B cell (primary cell): ENCODE data around the gene CCDC194. TPM values are rescaled to one million over a fixed set of nuclear protein-coding genes. Genes with fewer than 3 reads are reported as not detected.

Source experiments
- ATAC-seq: fragments of 200-7000 bp; cut with Tn5 transposase; one replicate; pipeline ENCODE4 v1.10.0; 2021; ENCODE audit warnings: low read depth, mild to moderate bottlenecking, moderate number of reproducible peaks, moderate library complexity
- CTCF ChIA-PET: fragments of 350-600 bp; sonication (Branson Sonifier 250); formaldehyde crosslinking; loops from one replicate; lab custom pipeline; 2021; ENCODE audit warnings: antibody characterized with exemption, inconsistent platforms; lab: Charles Lee
- POLR2A ChIA-PET: fragments of 350-600 bp; sonication (Branson Sonifier 250); formaldehyde crosslinking; loops from one replicate; lab custom pipeline; 2021; ENCODE audit warnings: antibody characterized with exemption; lab: Charles Lee
- DNase-seq: peaks from one replicate; pipeline ENCODE4 v3.0.0; 2013
- H2AFZ ChIP-seq: 2 replicates; pipeline ENCODE4 v1.6.1; 2012; ENCODE audit warnings: mild to moderate bottlenecking, low read depth, low read length; ENCODE audit not compliant: insufficient read depth, poor library complexity, severe bottlenecking
- H3K27ac ChIP-seq, 2 donors: 1 replicate in 1 of 2; 2 replicates in 1 of 2; pipeline ENCODE4 v1.5.1; 2012 to 2013; ENCODE audit warnings: low read length in 2 of 2, mild to moderate bottlenecking in 2 of 2, moderate library complexity in 1 of 2
- H3K27me3 ChIP-seq, 4 experiments: fragments of 200-600 bp in 1 of 4; sonication (generic) in 1 of 4; replicated peaks in 1 of 4; 1 replicate in 2 of 4; 2 replicates in 2 of 4; pipeline versions ENCODE4 v1.6.1 to v1.7.0; 2013 to 2016; ENCODE audit warnings: low read length in 3 of 4, mild to moderate bottlenecking in 2 of 4, mixed read lengths in 1 of 4, moderate library complexity in 1 of 4; ENCODE audit not compliant: insufficient read depth in 4 of 4, control insufficient read depth in 3 of 4; ENCODE audit errors: control extremely low read depth in 1 of 4
- H3K36me3 ChIP-seq, 2 experiments: replicated peaks in 1 of 2; 1 replicate in 1 of 2; 2 replicates in 1 of 2; pipeline versions ENCODE4 v1.6.1 to v1.7.1; 2013; ENCODE audit warnings: low read length in 1 of 2; ENCODE audit not compliant: insufficient read depth in 2 of 2, control insufficient read depth in 1 of 2; ENCODE audit errors: control extremely low read depth in 1 of 2, extremely low read depth in 1 of 2
- H3K4me1 ChIP-seq, 2 donors: fragments of 200-600 bp in 1 of 2; sonication (generic) in 1 of 2; 1 replicate in 1 of 2; 2 replicates in 1 of 2; pipeline versions ENCODE4 v1.5.1 to v1.6.1; 2013 to 2017; ENCODE audit warnings: low read length in 2 of 2; ENCODE audit not compliant: control insufficient read depth in 2 of 2, insufficient read depth in 2 of 2
- H3K4me2 ChIP-seq: replicated peaks from 2 replicates; pipeline ENCODE3; 2012; ENCODE audit warnings: mild to moderate bottlenecking, low read depth, low read length; ENCODE audit not compliant: poor library complexity, severe bottlenecking
- H3K4me3 ChIP-seq, 5 experiments: fragments of 200-600 bp in 1 of 5; sonication (generic) in 1 of 5; 1 replicate in 3 of 5; 2 replicates in 2 of 5; pipeline versions ENCODE4 v1.5.1 to v1.7.0; 2011 to 2016; ENCODE audit warnings: low read length in 4 of 5, mild to moderate bottlenecking in 4 of 5, low read depth in 2 of 5, control low read depth in 1 of 5, moderate library complexity in 1 of 5; ENCODE audit not compliant: insufficient read depth in 1 of 5; ENCODE audit errors: control extremely low read depth in 1 of 5, extremely low read depth in 1 of 5
- H3K79me2 ChIP-seq: fragments of 200-600 bp; sonication (generic); one replicate; pipeline ENCODE4 v1.6.0; 2016; ENCODE audit warnings: low read length; ENCODE audit not compliant: control insufficient read depth, insufficient read depth
- H3K9ac ChIP-seq: fragments of 200-600 bp; sonication (generic); 2 replicates; pipeline ENCODE4 v1.6.1; 2017; ENCODE audit warnings: mild to moderate bottlenecking, low read length, moderate library complexity
- H3K9me3 ChIP-seq, 3 donors: one replicate each; pipeline versions ENCODE4 v1.6.1 to v1.7.1; 2013; ENCODE audit warnings: low read length in 2 of 3; ENCODE audit not compliant: control insufficient read depth in 2 of 3, insufficient read depth in 1 of 3; ENCODE audit errors: control extremely low read depth in 1 of 3
- H4K20me1 ChIP-seq: 2 replicates; pipeline ENCODE4 v1.6.0; 2012; ENCODE audit warnings: mild to moderate bottlenecking, low read length; ENCODE audit not compliant: insufficient read depth, control insufficient read depth, poor library complexity, severe bottlenecking
- H3K27ac Mint-ChIP-seq: one replicate; pipeline ENCODE4 v1.8.0; 2021; ENCODE audit warnings: mixed read lengths
- H3K27me3 Mint-ChIP-seq: one replicate; pipeline ENCODE4 v1.8.0; 2021; ENCODE audit warnings: mixed read lengths
- H3K4me1 Mint-ChIP-seq: one replicate; pipeline ENCODE4 v1.8.0; 2021; ENCODE audit warnings: mixed read lengths
- H3K4me3 Mint-ChIP-seq: one replicate; pipeline ENCODE4 v1.8.0; 2021; ENCODE audit warnings: mixed read lengths
- H3K9me3 Mint-ChIP-seq: one replicate; pipeline ENCODE4 v1.8.0; 2022; ENCODE audit warnings: mixed read lengths; ENCODE audit not compliant: insufficient read depth
- CTCF ChIP-seq: fragments of 200-600 bp; IDR thresholded peaks from one replicate; pipeline ENCODE4 v1.8.0; 2022; ENCODE audit warnings: antibody characterized with exemption, mild to moderate bottlenecking
- EZH2 ChIP-seq: IDR thresholded peaks from 2 replicates; pipeline ENCODE4 v1.6.1; 2012; ENCODE audit warnings: borderline replicate concordance, low read depth, mild to moderate bottlenecking, moderate library complexity, low read length; ENCODE audit not compliant: insufficient read depth, poor library complexity, severe bottlenecking
- WGBS: methylation state at CpG from one replicate; pipeline ENCODE4 v1.1.5; 2013; ENCODE audit warnings: missing lambda C conversion rate; ENCODE audit not compliant: insufficient coverage; 5-methylcytosine and 5-hydroxymethylcytosine counted together
- intact Hi-C: fragments of 100-400 bp; cut with micrococcal nuclease; formaldehyde crosslinking; loops from one replicate; pipeline ENCODE4 v1.10.0; 2022
- polyA plus RNA-seq: library from polyadenylated mRNA; depleted of rRNA; stranded (reverse); fragments of >200 nt; gene quantifications from 2 replicates; pipeline ENCODE4 v1.2.3, GENCODE V29; 2012
- total RNA-seq, 2 donors: library from RNA; stranded (reverse); fragments of 120-200 nt in 1 of 2; gene quantifications; 1 replicate in 1 of 2; 2 replicates in 1 of 2; pipeline versions ENCODE4 v1.2.3 to v1.2.4, GENCODE V29; 2013 to 2022

CCDC194 gene
- total and polyA plus RNA-seq, 2 donors (not counting 1 experiment from before 2014, with no cell fraction given) = 1.4 to 3.4 TPM

- Histone ChIP-seq H3K4me2 (no peak overlapping the region), H3K9ac (no peak overlapping the region), H2AFZ (no peak overlapping the region), H3K4me1 (peaks cover 26 to 40% of the 10 kb centered on the region in 2 donors), H4K20me1 (no peaks in the 10 kb centered on the region), H3K27ac (no peak overlapping the region), H3K9me3 (peaks cover 0 to 14% (median 4%) of the 10 kb centered on the region in 3 donors), H3K4me3 (no peak overlapping the region), H3K36me3 (no peaks in the 10 kb centered on the region), H3K79me2 (no peaks in the 10 kb centered on the region), H3K27me3 (peaks cover 0 to 17% (median 5%) of the 10 kb centered on the region in 4 experiments)
- no peak overlapping the region for H3K27ac Mint-ChIP-seq
- DNase-seq = no peak
- CTCF ChIA-PET = no interaction called here
- 100% methylated on average over 4 of the region's 5 CpGs for WGBS
- intact Hi-C loops = no loop called here
- no peak overlapping the region for H3K4me3 Mint-ChIP-seq
- no peak for TF ChIP-seq CTCF
- TF ChIP-seq EZH2 = no peak
- no peaks in the 10 kb centered on the region for H3K9me3 Mint-ChIP-seq
- POLR2A ChIA-PET = interaction anchor here (0.6 to 0.7 kb wide), 3 partner anchors 49 to 922 kb away, joined by 3 to 13 read pairs (median 5); no protein-coding TSS in a partner anchor
- no peak for ATAC-seq
- H3K27me3 Mint-ChIP-seq = peaks cover 12% of the 10 kb centered on the region
- H3K4me1 Mint-ChIP-seq = peaks cover 22% of the 10 kb centered on the region
Observed at GRCh38 chr19:17380426-17381138, 13.4 kb downstream of the CCDC194 start.

DNA sequence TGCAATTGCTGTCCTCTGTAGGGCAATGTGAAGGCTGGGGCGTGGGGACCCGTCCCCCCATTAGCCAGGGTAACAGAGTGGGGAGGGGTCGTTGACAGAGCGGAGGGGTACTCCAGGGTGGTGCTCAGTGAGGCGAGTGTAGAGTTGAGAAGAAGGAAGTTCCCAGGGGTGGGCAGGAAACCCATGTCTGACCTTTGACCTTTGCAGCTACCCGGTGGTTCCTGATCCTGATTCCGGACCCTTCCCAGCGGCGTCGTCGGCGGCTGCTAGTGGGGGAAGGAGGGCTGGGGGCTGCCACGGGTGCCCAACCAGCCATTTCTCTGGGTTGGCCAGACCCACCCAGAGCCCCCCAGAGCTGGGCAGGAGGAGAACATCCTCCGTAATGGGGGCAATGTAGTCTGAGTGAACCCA is 14.8 kb downstream of the CCDC194 start:
- DNase-seq (no peak), ATAC-seq (no peak)
- no peak overlapping the region for H2AFZ ChIP-seq
- H3K4me3 Mint-ChIP-seq = no peak overlapping the region
- H3K4me3 ChIP-seq = no peak overlapping the region
- no peak overlapping the region for H3K9ac ChIP-seq
- peaks cover 0 to 14% (median 4%) of the 10 kb centered on the region in 3 donors for H3K9me3 ChIP-seq
- POLR2A ChIA-PET = no interaction called here
- H3K9me3 Mint-ChIP-seq = no peaks in the 10 kb centered on the region
- H3K79me2 ChIP-seq = no peaks in the 10 kb centered on the region
- no peaks in the 10 kb centered on the region for H4K20me1 ChIP-seq
- peaks cover 26 to 39% of the 10 kb centered on the region in 2 donors for H3K4me1 ChIP-seq
- peaks cover 22% of the 10 kb centered on the region for H3K4me1 Mint-ChIP-seq
- CTCF ChIA-PET = interaction anchor here (0.7 to 1.7 kb wide), 2 partner anchors 9 to 32 kb away, joined by 3 to 5 read pairs; no protein-coding TSS in a partner anchor
- no peak overlapping the region for H3K27ac ChIP-seq
- TF ChIP-seq EZH2 = no peak
- no peak for TF ChIP-seq CTCF
- H3K27me3 Mint-ChIP-seq = peaks cover 12% of the 10 kb centered on the region
- 31% methylated on average over 14 of the region's 14 CpGs for WGBS
- H3K27ac Mint-ChIP-seq = peak overlapping the region; percentile 17
- H3K36me3 ChIP-seq = no peaks in the 10 kb centered on the region
- peaks cover 0 to 23% (median 5%) of the 10 kb centered on the region in 4 experiments for H3K27me3 ChIP-seq
- intact Hi-C loops = no loop called here
- H3K4me2 ChIP-seq = peak overlapping the region; percentile 27
